ENCODE results near the gene SARM1. TPM values are rescaled to one million over a fixed set of nuclear protein-coding genes. Genes with fewer than 3 reads are reported as not detected.

The SARM1 gene
- total RNA-seq, 1 donor from 2014 or later, result 12.8 TPM

DNA sequence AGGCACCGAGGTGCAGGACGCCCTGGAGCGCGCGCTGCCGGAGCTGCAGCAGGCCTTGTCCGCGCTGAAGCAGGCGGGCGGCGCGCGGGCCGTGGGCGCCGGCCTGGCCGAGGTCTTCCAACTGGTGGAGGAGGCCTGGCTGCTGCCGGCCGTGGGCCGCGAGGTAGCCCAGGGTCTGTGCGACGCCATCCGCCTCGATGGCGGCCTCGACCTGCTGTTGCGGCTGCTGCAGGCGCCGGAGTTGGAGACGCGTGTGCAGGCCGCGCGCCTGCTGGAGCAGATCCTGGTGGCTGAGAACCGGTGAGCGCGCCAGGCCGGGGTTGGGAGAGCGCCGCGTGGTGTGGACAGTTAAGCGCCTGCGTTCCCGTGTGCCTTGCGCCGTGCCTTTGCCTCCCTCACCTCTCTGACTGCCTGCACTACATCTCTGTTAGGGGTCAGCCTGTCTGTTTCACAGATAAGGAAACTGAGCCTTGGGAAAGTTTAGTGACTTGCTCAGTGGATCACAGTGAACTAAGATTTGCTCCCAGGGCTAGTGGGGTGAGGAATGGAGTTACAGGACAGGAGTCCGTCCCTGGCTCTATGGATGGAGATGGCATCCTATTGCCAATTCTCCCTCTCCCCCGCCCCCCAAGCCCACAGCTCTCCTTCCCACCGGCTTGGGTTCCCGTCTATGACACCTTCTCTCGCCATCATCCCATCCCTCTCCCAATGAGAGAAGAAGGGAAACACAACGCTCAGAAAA is 880 bp downstream of the SARM1 start:
- Histone ChIP-seq H3K4me3 (ENCODE audit: insufficient read depth, low read depth, low read length) (peak overlapping the region; percentile 73), H3K36me3 (ENCODE audit: insufficient read depth, low read length) (no peaks in the 10 kb centered on the region), H3K9me3 (ENCODE audit: insufficient read depth, low read depth, low read length) (no peaks in the 10 kb centered on the region), H4K20me1 (ENCODE audit: insufficient read depth, low read length) (peaks cover 36% of the 10 kb centered on the region), H3K27ac (ENCODE audit: low read depth, low read length) (no peak overlapping the region), H3K79me2 (ENCODE audit: insufficient read depth, low read length) (peaks cover 12% of the 10 kb centered on the region), H3K4me2 (ENCODE audit: low read length) (peak overlapping the region; percentile 100), H3K4me1 (ENCODE audit: insufficient read depth, low read length) (peaks cover 21% of the 10 kb centered on the region), H3K27me3 (ENCODE audit: insufficient read depth, low read length) (no peaks in the 10 kb centered on the region), H2AFZ (ENCODE audit: low read depth, low read length) (peak overlapping the region; percentile 84), H3K9ac (ENCODE audit: low read length) (peak overlapping the region; percentile 77)
- Mint-ChIP-seq H3K4me3 (ENCODE audit: unreplicated experiment) (peak overlapping the region; percentile 81), H3K36me3 (ENCODE audit: low read depth, unreplicated experiment) (peaks cover 7% of the 10 kb centered on the region), H3K27ac (ENCODE audit: unreplicated experiment) (no peak overlapping the region), H3K9me3 (ENCODE audit: unreplicated experiment) (no peaks in the 10 kb centered on the region), H3K4me1 (ENCODE audit: low read depth, unreplicated experiment) (peaks cover 15% of the 10 kb centered on the region), H3K27me3 (ENCODE audit: low read depth, unreplicated experiment) (peaks cover 16% of the 10 kb centered on the region)
- DNase-seq (ENCODE audit: low read depth), result peak; percentile 38
- FAIRE-seq, result no peak
- TF ChIP-seq EZH2 (IDR thresholded peaks at IDR 0.05; ENCODE audit: insufficient read depth, low read length), result no peak
- TF ChIP-seq CTCF (IDR thresholded peaks at IDR 0.05; ENCODE audit: insufficient read depth, low read depth, low read length), result no peak

- H3K4me3 Mint-ChIP-seq (ENCODE audit: unreplicated experiment), result peak overlapping the region; percentile 81
- no peak for FAIRE-seq
- Histone ChIP-seq H3K4me1 (ENCODE audit: insufficient read depth, low read length) (peaks cover 21% of the 10 kb centered on the region), H3K27me3 (ENCODE audit: insufficient read depth, low read length) (no peaks in the 10 kb centered on the region), H4K20me1 (ENCODE audit: insufficient read depth, low read length) (peaks cover 38% of the 10 kb centered on the region), H3K27ac (ENCODE audit: low read depth, low read length) (no peak overlapping the region), H2AFZ (ENCODE audit: low read depth, low read length) (no peak overlapping the region), H3K36me3 (ENCODE audit: insufficient read depth, low read length) (no peaks in the 10 kb centered on the region), H3K4me2 (ENCODE audit: low read length) (peak overlapping the region; percentile 100), H3K9ac (ENCODE audit: low read length) (peak overlapping the region; percentile 77), H3K9me3 (ENCODE audit: insufficient read depth, low read depth, low read length) (no peaks in the 10 kb centered on the region), H3K4me3 (ENCODE audit: insufficient read depth, low read depth, low read length) (peak overlapping the region; percentile 73), H3K79me2 (ENCODE audit: insufficient read depth, low read length) (peaks cover 12% of the 10 kb centered on the region)
- DNase-seq (ENCODE audit: low read depth), result no peak
- TF ChIP-seq CTCF (IDR thresholded peaks at IDR 0.05; ENCODE audit: insufficient read depth, low read depth, low read length), result no peak
- TF ChIP-seq EZH2 (IDR thresholded peaks at IDR 0.05; ENCODE audit: insufficient read depth, low read length), result no peak
- peaks cover 7% of the 10 kb centered on the region for H3K36me3 Mint-ChIP-seq (ENCODE audit: low read depth, unreplicated experiment)
- peaks cover 15% of the 10 kb centered on the region for H3K4me1 Mint-ChIP-seq (ENCODE audit: low read depth, unreplicated experiment)
- H3K27me3 Mint-ChIP-seq (ENCODE audit: low read depth, unreplicated experiment), result peaks cover 16% of the 10 kb centered on the region
- H3K9me3 Mint-ChIP-seq (ENCODE audit: unreplicated experiment), result no peaks in the 10 kb centered on the region
- H3K27ac Mint-ChIP-seq (ENCODE audit: unreplicated experiment), result no peak overlapping the region
These were observed 1.4 kb downstream of the SARM1 start for GRCh38 chr17:28372945-28373274.

Measured in astrocyte (in vitro differentiated cells and primary cell).